HL-60 (cell line): ENCODE measurements around the gene RAB36.

Experiments used
- DNase-seq, 2 experiments: peaks; one replicate each; pipeline ENCODE4 v3.0.0-alpha.2; 2010 to 2020; ENCODE audit warnings: low read depth in 1 of 2, low spot score in 1 of 2
- H3K27ac ChIP-seq: fragments of 250-450 bp; sonication (Bioruptor Pico); replicated peaks from 2 replicates; pipeline ENCODE4 v1.5.1; 2020; ENCODE audit warnings: mild to moderate bottlenecking, moderate library complexity
- H3K27me3 ChIP-seq: fragments of 250-450 bp; sonication (Bioruptor Pico); 2 replicates; pipeline ENCODE4 v1.5.1; 2021; ENCODE audit warnings: mild to moderate bottlenecking, moderate library complexity; ENCODE audit not compliant: insufficient read depth, poor library complexity, severe bottlenecking
- H3K4me3 ChIP-seq: replicated peaks from 2 replicates; pipeline ENCODE4 v1.5.1; 2011; ENCODE audit warnings: mild to moderate bottlenecking, control low read depth, low read length; ENCODE audit not compliant: insufficient read depth
- GABPA ChIP-seq: IDR thresholded peaks from 2 replicates; pipeline ENCODE4 v1.6.1; 2012; ENCODE audit warnings: low read depth
- POLR2AphosphoS5 ChIP-seq: IDR thresholded peaks from 2 replicates; pipeline ENCODE4 v1.6.1; 2012; ENCODE audit warnings: low read depth
- SPI1 ChIP-seq: IDR thresholded peaks from 2 replicates; pipeline ENCODE4 v1.6.1; 2012; ENCODE audit warnings: low read depth, mild to moderate bottlenecking, borderline replicate concordance
- TF ChIP-seq, protein P1 (sequence below): IDR thresholded peaks from one replicate; pipeline ENCODE4 v1.5.1; 2011; ENCODE audit warnings: low read length, control low read depth, inconsistent platforms; ENCODE audit not compliant: insufficient read depth
- TF ChIP-seq, protein P2 (sequence below): IDR thresholded peaks from 2 replicates; pipeline ENCODE4 v1.6.1; 2012; ENCODE audit warnings: low read depth; ENCODE audit not compliant: insufficient replicate concordance

Gene RAB36

DNA sequence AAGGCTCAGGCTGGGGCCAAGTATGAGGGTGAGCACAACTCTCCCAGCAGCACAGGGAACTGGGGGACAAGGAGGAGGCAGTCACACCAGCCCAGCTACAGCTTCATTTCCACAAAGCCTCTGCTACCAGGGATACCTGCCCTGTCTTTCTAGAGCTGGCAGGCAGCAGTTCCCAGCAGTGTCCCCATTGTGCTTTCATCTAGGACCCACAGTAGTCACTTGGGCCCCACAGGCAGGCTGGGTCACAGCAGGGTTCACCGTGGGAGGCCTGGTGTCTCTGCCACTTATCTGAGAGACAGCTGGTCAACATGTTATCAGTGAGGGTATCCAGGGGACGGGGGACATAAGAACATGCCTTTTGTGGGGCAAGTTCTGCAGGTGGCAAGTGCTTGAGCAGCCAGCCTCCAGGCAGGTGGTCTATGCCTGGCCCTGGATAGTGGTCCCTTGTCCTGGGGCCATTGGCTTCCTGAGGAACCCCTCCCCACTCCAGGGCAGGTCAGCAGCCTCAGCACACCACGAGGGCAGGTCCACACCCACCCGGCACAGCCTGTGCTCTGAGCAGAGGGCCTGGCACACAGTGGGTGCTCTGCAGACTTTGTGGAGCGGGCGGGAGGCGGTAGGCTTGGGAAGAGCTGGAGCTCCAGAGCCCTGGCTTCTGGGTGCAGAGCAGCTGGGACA lies 45.0 kb upstream of the RAB36 start:
- DNase-seq: no peak
- no peak for TF ChIP-seq SPI1
- TF ChIP-seq GABPA: no peak
- no peak for TF ChIP-seq POLR2AphosphoS5

DNA sequence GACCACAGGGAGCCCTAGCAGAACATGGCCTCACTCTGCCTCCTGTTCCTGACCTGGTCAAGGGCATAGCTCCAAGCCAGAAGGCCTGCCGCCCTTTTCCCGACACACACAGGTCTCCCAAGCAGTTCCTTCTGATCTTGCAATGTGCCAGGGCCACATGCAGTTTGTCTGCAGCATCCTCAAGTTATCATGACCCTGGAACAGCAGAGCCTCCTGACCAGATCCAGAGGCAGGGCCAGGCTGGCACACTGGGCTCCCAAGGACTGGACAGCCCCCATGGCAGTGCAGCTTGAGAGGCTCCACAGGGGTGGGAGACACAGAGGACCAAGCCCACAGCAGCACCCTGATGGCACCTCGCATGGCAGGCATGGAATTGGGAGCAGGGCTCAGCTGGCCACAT lies 43.8 kb upstream of the RAB36 start:
- no peak for DNase-seq
- no peaks in the 10 kb centered on the region for H3K27me3 ChIP-seq
- H3K4me3 ChIP-seq: no peak overlapping the region
- TF ChIP-seq POLR2AphosphoS5 (no peak), SPI1 (no peak)
- TF ChIP-seq, protein P1, sequence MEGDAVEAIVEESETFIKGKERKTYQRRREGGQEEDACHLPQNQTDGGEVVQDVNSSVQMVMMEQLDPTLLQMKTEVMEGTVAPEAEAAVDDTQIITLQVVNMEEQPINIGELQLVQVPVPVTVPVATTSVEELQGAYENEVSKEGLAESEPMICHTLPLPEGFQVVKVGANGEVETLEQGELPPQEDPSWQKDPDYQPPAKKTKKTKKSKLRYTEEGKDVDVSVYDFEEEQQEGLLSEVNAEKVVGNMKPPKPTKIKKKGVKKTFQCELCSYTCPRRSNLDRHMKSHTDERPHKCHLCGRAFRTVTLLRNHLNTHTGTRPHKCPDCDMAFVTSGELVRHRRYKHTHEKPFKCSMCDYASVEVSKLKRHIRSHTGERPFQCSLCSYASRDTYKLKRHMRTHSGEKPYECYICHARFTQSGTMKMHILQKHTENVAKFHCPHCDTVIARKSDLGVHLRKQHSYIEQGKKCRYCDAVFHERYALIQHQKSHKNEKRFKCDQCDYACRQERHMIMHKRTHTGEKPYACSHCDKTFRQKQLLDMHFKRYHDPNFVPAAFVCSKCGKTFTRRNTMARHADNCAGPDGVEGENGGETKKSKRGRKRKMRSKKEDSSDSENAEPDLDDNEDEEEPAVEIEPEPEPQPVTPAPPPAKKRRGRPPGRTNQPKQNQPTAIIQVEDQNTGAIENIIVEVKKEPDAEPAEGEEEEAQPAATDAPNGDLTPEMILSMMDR: no peak
- no peak overlapping the region for H3K27ac ChIP-seq

More for the DNA sequence above, 45.0 kb upstream of the RAB36 start:
- Histone ChIP-seq H3K4me3 (no peak overlapping the region), H3K27me3 (no peaks in the 10 kb centered on the region), H3K27ac (no peak overlapping the region)

DNA sequence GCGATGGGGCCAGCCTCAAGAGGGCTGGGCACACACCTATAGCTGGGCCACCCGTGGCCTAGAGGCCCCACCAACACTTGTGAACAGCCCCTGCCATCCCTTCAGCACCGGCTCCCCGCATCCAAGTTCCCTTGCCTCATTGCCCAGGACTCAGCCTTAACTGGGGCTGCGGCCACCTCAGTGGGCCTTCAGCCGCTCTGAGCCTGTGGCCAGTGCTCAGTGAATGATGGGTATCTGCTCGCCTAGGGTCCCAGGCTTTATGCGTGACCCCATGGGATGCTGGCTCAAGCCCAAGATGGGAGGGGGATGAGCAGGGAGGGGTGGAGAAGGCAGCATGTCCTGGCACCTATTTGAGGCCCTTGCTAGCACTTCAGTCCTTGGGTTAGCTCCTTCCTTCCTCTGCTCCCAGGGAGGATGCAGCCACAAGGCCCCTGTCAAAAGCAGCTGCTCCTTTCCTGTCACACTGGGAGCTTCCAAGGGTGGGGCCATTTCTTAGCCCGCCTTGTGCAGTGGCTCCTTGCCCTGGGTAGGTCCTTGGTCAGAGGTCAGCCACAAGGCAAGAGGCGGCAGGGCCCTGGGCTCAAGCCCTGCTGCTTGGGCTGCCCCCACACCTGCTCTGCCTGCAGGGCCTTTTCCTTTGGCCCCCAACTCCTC lies 43.1 kb upstream of the RAB36 start:
- no peak overlapping the region for H3K4me3 ChIP-seq
- no peak for TF ChIP-seq GABPA
- no peak for TF ChIP-seq SPI1
- no peak for TF ChIP-seq POLR2AphosphoS5
- TF ChIP-seq, protein P1: no peak
- TF ChIP-seq, protein P2, sequence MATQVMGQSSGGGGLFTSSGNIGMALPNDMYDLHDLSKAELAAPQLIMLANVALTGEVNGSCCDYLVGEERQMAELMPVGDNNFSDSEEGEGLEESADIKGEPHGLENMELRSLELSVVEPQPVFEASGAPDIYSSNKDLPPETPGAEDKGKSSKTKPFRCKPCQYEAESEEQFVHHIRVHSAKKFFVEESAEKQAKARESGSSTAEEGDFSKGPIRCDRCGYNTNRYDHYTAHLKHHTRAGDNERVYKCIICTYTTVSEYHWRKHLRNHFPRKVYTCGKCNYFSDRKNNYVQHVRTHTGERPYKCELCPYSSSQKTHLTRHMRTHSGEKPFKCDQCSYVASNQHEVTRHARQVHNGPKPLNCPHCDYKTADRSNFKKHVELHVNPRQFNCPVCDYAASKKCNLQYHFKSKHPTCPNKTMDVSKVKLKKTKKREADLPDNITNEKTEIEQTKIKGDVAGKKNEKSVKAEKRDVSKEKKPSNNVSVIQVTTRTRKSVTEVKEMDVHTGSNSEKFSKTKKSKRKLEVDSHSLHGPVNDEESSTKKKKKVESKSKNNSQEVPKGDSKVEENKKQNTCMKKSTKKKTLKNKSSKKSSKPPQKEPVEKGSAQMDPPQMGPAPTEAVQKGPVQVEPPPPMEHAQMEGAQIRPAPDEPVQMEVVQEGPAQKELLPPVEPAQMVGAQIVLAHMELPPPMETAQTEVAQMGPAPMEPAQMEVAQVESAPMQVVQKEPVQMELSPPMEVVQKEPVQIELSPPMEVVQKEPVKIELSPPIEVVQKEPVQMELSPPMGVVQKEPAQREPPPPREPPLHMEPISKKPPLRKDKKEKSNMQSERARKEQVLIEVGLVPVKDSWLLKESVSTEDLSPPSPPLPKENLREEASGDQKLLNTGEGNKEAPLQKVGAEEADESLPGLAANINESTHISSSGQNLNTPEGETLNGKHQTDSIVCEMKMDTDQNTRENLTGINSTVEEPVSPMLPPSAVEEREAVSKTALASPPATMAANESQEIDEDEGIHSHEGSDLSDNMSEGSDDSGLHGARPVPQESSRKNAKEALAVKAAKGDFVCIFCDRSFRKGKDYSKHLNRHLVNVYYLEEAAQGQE: no peak
- H3K27me3 ChIP-seq: no peaks in the 10 kb centered on the region
- no peak overlapping the region for H3K27ac ChIP-seq
- no peak for DNase-seq

DNA sequence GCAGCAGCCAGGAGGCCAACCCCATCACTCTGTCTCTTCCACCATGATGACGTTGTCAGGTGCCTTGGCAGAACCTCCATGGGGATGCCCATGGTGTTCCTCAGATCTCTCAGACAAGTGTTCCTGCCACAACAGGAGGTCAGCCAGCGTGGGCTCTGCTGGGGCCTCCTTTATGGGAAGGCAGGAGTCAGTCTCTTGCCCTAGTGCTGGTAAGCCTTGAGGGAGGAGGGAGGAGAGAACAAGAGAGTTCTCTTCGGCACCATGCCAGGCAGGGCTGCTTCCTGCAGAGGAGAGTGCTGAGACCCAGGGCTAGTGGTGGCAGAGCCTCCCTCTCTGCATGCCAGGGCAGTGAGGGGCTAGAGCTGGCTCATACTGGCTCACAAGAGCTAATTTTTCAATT lies 42.5 kb upstream of the RAB36 start:
- Histone ChIP-seq H3K27me3 (no peaks in the 10 kb centered on the region), H3K27ac (no peak overlapping the region), H3K4me3 (no peak overlapping the region)
- TF ChIP-seq SPI1 (no peak), POLR2AphosphoS5 (no peak), GABPA (no peak)
- TF ChIP-seq, protein P2: no peak
- TF ChIP-seq, protein P1: no peak
- DNase-seq: no peak
